ENCODE measurements around the gene CD9.

CD9 gene

DNA sequence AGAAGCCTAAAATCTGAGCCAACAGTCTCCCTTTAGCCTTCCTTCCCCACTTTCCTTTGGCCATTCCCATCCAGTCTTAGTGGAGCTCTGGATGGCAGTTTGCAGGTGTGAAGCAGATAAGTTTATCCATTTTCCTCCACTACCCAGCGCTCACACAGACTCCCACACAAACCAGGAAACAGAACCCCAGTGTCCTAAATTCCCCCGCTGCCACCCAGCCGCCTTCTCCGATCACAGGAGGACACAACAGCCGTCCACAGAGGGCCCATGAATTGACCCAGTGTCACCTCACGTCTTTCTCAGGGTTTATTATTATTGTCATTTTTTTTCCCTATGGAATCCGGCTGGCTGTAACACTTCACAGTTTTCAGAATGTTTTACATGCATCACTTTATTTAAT is 16.4 kb downstream of the CD9 start:
- in situ Hi-C loops (cut with HindIII; ENCODE audit: low sequenced_read_pairs): no loop called here

DNA sequence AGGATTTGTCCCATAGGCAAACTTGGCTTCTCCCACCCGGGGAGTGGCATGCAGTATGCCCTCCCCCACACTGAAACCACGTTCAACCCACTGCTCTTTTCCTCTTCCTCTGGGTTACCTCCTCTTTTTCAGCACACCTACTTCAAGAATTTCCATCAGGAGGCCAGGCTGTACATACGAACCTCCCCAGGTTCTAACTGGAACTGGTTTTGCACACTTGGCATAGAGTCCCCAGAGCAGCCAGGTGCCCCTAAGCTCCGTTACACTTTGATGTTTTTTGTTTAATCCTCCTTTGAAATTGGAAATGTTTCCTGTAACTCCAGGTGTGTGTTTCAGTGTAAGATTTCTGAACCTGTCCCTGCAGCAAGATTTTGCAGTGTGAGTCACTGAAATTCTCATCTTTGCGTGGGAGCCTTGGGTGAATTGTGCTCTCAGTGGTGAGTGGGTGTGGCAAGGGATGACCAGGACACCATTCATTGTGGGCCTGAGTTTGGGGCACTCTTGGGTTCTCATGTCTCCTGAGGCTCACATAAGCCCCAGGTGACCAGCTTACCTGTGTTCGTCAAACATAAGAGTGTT is 18.2 kb downstream of the CD9 start:
- in situ Hi-C loops (cut with HindIII; ENCODE audit: low sequenced_read_pairs): no loop called here

DNA sequence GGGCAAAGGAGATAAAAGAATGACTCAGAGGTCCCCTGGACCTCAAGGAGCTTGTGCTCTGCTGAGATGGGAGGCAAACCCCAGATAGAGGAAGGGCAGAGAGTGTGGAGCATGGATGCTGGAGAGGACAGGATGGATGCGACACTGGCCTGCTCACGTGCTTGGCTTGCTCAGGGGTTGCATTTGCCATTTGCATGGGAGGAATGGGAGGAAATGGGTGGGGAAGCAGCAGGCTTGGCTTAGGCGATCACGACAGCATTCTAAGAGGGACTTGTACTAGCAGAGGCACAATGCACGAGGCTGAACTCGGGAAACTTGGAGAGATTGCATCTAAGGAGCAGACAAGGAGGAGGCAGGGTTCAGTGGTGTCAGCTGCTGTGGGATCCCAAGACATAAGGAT is 19.8 kb downstream of the CD9 start:
- in situ Hi-C loops (cut with HindIII; ENCODE audit: low sequenced_read_pairs): no loop called here

DNA sequence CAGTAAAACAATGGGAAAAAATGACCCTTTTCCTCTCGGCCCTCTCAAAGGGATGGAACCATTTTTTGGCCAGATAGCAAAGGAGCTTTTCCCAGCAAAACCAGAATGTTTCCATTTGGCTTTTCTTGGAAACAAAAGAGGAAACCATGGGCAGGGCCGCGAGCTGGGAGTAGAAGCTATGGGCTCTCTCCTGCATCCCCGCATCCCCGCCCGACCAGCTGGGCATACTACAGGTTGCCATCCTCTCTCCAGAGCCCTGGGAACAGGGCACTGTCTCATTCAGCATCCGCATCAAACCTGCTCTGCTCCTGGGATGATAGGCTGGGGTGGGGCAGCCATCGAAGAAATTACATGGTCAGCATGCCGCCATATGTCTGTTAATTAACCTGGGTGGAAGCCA is 20.9 kb downstream of the CD9 start:
- in situ Hi-C loops (cut with HindIII; ENCODE audit: low sequenced_read_pairs): no loop called here

DNA sequence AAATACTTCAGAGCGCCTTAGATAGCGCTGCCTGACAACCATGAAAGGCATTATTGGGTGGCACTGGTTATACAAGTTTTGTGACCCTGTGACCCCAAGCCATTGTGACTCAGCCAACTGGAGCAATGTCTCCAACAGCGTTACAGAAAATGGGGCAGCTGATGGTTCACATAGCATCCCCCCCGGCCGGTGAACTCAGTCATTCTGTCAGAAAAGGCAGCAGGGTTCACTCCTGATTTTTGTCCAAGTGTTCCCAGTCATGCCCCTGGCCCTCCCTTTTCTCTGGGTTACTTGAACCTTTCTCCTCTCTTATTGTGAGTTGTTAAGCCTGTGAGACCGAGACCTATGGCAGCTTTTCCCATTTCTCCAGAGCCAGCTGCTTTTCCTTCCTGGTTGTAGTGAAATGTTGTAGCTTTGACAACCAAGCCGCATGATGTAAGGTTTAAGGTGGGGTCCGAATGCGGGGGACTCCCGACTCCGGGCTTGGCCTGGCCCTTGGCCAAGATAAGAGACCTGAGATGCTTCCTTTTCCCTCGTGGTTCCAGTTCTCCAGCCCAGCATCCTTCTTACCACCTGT is 22.0 kb downstream of the CD9 start:
- in situ Hi-C loops (cut with HindIII; ENCODE audit: low sequenced_read_pairs): no loop called here

DNA sequence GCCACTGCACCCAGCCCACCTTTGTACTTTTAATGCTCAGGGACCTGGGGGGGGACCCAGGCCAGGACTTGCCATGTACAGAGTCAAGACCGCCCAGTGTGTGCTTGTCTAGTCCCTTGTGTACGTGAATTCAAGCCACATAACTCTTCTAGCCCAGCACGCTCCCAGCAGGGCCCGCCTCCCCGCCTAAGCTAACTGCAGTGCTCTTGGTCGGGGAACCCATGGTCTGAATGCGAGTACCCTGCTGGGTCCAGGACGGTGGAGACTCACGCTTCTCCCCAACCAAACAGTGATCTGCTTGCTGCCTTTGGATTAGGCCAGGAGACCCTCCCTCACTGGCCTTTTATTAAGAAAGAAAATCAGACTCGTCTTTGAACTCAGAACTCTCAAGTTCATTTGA is 23.3 kb downstream of the CD9 start:
- in situ Hi-C loops (cut with HindIII; ENCODE audit: low sequenced_read_pairs): no loop called here

DNA sequence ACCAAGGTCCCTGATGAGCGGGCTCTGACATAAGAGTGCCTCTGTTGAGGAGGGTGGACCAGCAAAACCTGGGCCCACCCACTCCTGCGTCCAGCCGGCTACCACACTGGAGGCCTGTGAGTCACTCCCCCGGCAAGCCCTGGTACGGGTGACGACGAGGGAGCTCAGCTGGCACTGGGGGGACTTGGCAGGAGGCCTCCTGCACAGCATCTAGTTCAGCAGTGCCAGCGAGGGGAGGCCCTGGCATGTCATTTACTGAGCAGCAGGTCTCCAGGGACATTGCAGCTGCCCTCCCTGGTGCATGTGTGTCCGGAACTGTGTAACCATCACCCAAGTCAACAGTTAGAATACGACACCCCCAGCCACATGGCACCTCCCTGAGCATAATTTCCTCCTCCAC is 24.4 kb downstream of the CD9 start:
- in situ Hi-C loops (cut with HindIII; ENCODE audit: low sequenced_read_pairs): no loop called here

DNA sequence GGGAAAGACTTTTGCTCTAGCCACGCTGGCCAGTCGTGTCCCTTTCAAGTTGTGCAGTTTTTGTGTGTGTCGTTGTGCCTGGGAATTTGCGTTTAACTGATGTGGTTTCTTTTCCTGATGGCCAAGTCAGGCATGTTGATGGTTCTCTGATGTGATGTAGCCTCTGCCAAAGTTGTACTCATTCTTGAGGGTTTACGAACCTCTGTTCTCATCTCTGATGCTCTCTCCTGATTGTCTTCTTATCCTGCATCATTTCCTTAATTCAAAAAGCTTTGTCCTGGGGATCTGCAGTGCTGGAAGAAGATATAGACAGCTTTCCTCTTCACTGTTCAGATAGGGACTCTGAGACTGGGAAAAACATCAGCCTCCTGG is 25.4 kb downstream of the CD9 start:
- in situ Hi-C loops (cut with HindIII; ENCODE audit: low sequenced_read_pairs): loop anchor here (5.0 kb wide), 1 partner anchor 73 kb away; no protein-coding TSS in a partner anchor

DNA sequence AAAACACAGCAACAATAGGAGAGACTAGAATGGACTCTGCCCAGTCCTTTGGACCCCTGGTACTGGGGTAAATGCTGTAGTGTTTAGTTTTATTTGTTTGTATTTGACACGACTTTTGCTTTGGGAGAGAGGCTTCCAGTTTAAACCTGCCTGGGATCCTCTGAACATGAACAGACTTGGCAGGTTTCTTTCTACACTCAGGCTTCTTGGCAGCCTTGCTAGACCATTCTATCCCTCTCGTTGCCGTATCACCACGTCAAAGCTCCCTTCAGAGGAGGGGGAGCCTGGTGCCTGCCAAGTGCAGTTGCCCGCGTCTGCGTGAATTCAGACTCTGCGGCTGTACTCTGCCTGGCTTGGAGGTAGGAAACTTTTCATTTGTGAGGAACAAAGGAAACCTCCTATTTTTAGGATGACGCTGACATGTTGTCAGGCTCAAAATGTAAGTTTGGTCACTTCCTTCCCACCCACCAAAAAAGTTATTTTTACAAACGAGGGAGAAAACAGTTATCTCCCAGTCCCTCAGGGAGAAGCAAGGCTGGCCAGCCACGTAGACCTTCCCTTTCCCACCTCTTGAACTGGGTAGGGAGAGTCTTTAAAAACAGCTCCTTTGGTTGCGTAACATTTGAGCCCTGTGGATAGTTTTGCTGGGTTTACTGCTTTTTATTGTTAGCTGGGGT is 25.9 kb downstream of the CD9 start:
- in situ Hi-C loops (cut with HindIII; ENCODE audit: low sequenced_read_pairs): loop anchor here (5.0 kb wide), 1 partner anchor 74 kb away; no protein-coding TSS in a partner anchor

DNA sequence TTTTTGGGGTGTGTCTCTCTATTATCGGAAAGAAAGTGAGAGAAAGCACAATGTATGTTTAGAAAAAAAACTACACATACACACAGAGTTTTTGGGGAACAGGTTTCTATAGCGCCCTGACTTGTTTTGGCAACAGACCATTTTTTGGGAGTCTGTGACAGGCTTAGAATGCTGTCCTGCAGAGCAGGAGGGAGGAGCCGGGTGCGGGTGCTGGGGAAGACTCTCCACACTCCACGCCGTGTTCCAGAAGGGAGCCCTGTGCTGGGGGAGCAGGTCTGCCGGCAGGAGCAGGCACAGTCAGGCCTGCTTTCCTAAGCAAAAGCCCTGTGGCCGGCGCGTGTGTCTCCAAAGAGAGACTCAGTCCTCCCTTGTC is 26.5 kb downstream of the CD9 start:
- in situ Hi-C loops (cut with HindIII; ENCODE audit: low sequenced_read_pairs): loop anchor here (5.0 kb wide), 1 partner anchor 74 kb away; no protein-coding TSS in a partner anchor

DNA sequence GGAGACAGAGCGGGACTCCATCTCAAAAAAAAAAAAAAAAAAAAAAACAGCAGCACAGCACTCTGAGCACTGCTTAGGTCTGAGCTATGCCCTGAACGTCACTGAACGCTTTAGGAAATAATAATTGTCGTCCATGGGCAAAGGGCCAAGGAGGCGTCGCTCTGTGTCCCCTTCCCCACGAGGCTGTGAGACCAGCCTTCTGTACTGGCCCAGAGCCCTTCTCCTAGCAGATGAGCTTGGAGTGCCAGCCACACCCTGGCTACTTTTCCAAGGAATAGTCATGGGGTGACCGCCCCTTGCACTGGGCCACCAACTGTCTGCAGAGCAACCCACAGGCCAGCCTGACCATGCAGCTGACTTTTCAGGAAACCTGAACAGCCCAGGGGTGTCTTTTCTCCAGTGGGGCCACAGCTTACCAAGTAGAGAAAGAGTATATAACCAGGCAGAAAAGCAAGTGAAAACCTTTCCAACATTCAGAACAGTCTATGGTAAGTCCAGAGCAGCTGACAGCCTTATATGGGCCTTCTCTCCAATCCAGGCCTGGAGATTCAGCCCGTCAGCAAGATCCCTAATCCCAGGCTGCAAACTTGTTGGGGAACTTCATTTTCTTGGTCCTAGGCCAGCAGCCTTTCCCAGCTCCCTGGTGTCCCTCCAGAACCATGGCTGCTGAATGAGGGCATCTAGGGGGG is 28.5 kb downstream of the CD9 start:
- in situ Hi-C loops (cut with HindIII; ENCODE audit: low sequenced_read_pairs): loop anchor here (5.0 kb wide), 1 partner anchor 76 kb away; no protein-coding TSS in a partner anchor

DNA sequence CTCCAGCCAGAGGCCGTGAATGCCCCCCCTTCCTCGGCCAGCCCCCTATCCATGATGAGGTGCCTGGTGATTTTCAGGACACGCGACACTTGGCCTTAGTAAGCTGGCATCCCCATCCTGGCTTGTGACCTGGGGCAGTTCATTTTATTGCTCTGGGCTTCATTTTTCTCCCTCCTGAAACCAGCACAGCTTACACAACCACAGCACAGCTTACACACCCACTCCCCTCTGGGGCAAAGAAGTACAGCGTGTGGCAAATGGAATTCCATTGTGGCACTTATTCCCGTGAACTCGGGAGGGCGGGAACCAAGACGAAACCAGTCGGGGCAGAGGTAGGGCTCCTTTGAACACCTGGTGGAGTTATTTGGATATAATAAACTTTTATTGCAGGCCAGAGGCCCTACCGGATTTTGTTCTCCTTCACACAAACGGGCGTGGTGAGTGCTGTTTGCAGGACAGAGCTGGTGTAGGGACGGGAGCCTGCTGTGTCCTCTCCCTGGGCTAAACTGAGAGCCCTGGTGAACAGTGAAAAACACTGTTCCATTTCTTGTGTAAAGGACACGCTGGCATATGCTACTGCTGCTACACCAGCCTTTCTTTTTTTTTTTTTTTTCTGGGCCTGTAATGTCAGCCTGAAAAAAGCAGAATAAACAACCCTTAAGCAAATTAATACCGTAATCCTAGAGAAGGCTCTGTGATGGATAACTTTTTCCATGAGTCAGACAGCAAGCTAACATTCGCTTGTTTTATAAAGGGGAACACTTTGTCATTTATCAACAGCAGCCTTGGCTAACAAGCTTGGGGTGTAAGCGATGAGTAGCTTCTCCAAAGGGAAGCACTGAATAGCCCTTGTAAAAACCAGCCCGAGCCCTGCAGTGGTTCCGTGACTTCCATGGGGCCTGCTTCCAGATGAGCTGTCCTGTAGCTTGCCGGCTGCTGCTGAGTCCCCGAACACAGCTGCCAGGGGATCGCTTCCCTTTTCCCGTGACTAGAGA is 29.3 kb downstream of the CD9 start:
- in situ Hi-C loops (cut with HindIII; ENCODE audit: low sequenced_read_pairs): loop anchor here (5.0 kb wide), 1 partner anchor 77 kb away; no protein-coding TSS in a partner anchor

DNA sequence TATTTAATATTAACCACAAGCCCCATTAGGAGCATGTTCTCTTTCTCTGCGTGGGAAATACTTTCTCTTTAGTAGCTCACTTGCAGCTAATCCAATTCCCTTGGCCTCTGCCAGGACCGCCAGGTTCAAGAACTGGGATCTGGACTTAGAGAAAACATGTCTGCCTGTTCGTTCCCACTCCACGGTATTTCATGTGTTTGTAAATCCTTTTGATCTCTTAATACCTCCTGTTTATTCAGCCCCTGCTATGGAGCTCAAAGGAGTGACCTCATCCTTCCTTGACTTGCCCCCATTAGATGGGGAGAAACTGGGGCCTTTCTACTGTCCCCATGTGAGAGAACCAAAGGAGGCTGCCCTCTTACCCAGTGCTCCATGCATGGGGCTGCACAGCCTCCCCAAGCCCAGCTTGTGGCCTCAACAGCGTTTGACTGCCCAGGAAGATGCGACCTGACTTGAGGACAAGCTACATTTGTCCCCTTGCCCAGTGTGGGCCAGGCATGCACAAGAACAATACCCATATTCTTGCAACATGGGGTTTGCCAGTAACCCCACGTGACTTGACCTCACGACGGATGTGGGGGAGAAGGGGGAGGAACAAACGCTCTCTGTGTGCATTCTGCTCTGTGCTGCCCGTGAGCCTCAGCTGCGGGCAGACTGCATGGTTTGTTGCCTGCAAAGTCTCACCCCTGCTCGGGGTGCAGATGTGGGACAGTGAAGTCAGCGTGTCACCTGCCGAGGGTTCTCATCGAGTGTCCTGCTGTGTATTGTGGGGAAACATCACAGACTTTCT is 30.3 kb downstream of the CD9 start:
- in situ Hi-C loops (cut with HindIII; ENCODE audit: low sequenced_read_pairs): no loop called here

DNA sequence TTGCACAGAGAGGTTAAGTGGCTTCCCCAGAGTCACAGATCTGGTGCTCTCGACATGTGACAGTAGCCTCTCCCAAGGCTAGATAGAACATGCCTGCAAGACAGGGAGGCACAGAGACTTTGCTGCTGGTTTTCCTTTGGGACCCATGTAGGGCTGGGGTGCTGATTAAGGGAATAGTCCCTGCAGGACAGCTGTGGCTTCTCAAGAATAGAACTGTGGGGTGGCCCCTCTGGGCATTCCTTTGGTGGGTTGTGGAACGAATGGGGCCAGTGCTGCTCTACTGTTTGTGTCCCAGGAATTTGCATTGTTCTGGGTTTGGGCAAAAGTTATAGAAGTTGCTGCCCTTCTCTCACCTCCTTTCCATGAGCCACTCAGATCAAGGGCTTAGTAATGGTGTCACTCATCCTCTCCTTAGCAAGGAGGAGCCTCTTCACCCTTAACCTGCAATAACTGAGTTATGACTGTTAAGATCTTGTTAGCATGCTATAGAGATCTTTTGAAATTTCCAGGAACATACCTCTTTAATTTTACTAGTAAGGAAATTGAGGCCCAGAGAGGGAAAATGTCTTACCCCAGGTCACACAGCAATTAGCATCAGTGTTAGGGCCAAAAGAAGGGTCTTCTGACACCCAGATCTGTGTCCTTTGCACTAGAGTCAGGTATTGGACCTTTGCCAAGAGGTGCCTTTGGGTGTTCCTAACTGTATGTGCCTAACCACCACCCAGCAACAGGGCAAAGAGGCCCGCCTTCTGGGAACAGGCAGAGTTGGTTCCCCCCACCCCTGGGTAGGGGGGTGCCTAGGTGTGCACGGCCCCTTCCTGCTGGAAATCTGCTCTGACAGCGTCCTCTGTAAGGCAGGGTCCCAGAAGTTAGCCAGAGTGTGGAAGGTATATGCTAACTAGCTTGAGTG is 31.4 kb downstream of the CD9 start:
- in situ Hi-C loops (cut with HindIII; ENCODE audit: low sequenced_read_pairs): no loop called here

DNA sequence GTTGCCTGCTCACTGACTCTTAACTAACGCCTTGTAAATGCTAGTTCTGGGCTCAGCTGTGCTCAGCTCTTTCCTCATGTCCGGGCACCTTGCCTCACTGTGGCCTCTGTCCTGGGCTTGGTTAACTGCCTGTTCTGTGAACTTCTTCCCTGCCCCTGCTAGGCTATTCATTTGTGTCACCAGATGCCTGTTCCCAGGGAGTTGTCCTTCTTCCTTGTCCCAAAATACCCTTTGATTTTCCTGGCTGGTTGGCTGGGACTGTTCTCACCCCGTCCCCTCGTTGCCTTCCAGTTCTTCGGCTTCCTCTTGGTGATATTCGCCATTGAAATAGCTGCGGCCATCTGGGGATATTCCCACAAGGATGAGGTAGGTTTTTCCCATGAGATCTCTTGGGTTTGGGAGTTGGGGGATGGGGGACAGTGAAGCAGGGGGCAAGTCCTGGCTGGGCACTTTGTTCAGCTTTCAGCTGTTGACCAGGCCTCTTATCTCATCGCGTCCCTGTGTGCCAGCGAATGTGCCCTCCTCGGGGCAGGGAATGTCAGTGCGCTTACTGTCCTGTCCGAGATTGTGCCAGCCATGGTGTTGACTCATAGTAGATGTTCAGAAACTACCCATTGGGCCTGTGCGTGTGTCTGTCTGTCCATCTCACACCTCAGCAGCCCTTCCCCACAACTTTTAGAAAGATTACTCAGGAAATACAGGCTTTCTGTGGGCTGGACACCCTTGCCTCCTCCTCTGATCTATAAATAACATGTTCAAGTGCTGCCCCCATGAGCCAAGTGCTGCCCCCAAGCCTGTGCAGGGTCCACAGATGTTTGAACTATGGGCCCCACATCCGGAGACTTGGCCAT is 33.1 kb downstream of the CD9 start:
- in situ Hi-C loops (cut with HindIII; ENCODE audit: low sequenced_read_pairs): no loop called here

DNA sequence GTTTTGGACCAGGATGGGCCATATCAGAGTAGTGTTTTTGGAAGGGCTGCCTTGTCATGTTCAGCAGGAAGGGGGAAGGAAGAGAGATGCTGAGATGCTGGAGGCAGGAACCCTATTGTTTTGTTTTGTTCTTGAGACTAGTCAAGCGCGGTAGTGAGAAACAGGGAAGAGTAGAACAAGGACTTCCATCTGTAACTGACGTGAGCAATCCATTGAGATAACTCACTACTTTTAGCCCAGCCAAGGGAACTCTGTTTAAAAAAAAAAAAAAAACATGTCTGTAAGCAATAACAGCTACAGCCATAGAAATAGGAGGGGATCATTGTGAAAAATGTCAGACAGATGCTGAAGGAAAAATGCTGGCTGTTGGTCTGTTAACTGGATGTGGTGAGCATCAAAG is 34.0 kb downstream of the CD9 start:
- in situ Hi-C loops (cut with HindIII; ENCODE audit: low sequenced_read_pairs): no loop called here

DNA sequence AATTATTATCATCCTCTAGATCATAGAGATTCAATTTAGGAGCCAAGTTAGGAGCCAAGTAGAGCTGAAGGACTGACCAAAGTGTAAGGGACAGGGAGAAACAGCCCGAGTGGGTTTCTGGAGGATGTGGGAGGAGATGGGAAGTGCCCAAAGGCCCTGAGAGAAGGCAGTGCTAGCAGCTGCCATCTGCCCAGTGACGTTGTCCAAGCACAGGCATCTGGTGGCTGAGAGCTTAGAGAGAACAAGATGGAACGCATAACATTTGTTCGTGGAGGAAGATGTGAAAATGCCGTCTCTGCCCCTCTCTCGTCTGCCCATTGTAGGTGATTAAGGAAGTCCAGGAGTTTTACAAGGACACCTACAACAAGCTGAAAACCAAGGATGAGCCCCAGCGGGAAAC is 34.7 kb downstream of the CD9 start:
- in situ Hi-C loops (cut with HindIII; ENCODE audit: low sequenced_read_pairs): no loop called here

DNA sequence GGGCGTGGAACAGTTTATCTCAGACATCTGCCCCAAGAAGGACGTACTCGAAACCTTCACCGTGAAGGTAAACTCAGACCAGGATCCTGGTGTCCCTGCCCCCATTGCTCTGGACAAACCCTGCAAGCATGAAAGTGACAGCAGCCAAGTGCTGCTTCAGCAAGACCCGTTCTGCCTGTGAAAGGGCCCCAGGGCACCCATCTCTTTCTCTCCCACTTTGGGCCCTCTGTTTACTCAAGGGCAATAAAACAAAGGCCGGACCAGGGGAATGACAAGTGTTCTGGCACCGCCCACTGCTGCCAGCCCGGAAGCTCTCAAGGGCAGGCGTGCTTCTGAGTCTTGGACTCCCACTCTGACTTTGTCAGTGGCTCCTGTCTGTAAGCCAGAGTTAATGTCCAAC is 35.3 kb downstream of the CD9 start:
- in situ Hi-C loops (cut with HindIII; ENCODE audit: low sequenced_read_pairs): no loop called here
